Renal cortex interstitium (tissue), 11 donors: ENCODE results near the gene ELL. TPM values are rescaled to one million over a fixed set of nuclear protein-coding genes. Genes with fewer than 3 reads are reported as not detected.
A peak's percentile ranks its signal among the peaks of the same experiment; 100 is the strongest.

Experiments
- DNase-seq, 11 donors: peaks; one replicate each; pipeline ENCODE4 v3.0.0-alpha.2; 2013; ENCODE audit warnings: low read depth in 9 of 11, low spot score in 4 of 11; ENCODE audit errors: extremely low read depth in 1 of 11
- polyA plus RNA-seq, 3 donors: library from polyadenylated mRNA; unstranded; fragments of 120-200 nt; gene quantifications; one replicate each; pipeline ENCODE4 v1.2.1, GENCODE V29; 2013; ENCODE audit not compliant: insufficient read length in 3 of 3

ELL gene
- polyA plus RNA-seq, 3 donors = 8.4 to 13.3 (median 10.6) TPM

DNA sequence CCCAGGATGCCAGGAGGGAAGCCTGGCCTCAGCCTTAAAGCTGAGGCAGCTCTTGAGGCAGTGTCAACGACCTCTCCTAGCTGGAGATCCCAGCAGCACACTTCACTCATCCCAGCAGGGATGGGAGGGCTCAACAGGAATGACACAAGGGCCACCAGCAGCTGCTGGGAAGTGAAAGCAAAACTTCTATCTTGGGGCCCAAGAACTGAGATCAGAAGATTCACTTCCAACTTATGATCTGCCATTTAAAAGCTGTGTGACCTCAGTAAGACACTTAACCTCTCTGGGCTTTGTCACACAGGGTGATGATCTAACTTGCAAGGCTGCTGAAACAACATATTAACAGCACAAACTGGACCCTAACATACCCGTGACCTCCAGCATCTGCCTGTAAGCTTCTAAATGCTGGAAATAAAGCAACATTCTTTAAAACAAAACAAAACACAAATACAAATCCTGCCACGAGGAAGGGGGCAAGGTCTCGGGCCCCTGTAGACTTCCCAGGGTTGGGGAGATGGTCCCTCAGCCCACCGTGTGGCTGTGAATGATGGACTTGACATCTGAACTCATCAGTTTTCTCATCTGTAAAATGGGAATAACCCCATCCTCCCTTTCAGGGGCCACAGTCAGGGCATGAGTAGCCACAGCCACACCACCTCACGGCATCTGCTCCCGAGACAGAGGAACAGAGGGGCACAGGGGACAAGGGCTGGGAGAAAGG is 22.7 kb downstream of the ELL start:
- DNase-seq = no peak

DNA sequence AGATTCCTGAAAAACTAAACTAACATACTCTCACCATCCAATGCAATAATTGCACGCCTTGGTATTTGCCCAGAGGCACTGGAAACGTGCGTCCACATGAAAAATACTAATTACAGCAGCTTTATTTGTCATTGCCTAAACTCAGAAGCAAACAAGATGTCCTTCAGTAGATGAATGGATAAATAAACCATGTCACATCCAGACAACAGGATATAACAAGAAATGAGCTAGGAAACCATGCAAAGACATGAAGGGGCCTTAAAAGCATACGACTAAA is 25.0 kb downstream of the ELL start:
- no peak for DNase-seq

DNA sequence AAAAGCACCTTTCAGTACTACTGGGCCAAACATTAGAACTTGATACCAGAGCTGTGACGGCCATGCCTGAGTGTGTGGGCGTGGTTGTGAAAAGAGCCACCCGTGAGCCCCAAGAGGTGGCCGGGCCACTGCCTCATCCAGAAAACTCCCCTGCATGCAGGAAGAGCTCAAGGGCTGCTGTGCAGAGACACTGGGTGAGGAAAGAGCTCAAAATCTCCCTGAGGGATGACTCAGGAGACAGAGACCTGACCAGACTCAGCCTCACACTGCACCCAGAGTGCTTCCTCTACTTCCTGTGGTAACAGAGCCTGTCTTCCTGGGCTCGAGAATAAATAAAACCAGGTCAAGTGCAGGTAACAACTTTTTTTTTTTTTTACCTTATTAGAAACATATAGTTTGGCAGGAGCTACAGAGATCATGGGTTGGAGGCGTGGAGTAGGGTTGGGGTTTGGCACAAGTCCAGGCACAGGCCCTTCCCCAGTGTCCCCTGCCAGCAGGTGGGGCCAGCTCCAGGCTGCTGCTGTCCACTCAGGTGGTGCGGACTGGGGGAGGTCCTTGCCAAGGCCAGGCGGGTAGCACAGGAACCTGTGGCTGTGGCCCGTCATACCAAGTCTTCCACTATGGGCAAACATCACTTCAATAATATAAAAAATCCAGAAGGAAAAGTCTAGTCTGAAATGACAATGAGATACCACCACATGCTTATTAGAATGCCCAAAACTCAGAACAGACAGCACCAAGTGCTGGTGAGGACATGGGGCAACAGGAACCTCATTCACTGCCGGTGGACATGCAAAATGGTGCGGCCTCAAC is 25.5 kb downstream of the ELL start:
- no peak for DNase-seq

DNA sequence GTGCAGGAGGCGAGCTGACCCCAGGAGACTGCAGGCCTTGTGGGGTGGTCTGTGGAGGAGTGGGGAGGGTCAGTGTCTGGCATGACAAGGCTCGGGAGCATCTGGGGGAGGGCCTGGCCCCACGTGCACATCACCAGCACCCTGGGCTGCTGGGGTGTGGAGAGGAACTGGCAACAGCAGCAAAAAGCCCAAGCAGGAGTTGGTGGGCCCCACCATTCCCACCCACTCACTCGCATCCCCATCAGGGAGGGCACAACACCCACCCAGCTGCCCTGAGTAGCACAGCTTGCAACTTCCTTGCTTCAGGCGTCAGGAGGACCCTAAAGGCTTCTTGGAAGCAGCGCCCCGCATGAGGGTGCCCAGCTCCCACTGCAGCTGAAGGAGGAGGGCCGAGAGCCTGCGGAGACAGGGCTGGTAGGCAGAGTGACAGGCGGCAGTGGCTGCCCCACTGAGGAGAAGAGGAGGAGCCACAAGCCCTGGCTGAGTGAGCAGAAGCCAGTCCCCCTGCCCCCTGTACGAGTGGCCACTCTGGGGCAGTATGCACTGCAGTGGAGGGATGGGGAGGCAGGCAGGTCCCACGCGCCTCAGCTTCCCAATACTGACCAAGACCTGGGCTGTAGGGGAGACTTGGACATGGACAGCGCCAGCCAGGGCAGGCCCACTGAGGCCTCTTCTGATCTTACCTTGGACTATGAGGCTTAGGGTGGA is 26.5 kb downstream of the ELL start:
- DNase-seq = no peak

DNA sequence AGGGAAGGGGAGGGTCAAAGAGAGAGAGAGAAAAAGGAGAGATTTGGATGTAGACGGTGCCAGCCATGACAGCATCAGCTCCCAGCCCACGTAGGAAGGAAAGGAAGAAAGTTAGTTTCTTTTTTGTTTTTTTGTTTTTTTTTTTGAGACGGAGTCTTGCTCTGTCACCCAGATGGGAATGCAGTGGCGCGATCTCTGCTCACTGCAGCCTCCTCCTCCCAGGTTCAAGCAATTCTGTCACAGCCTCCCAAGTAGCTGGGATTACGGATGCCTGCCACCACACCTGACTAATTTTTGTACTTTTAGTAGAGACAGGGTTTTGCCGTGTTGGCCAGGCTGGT is 27.6 kb downstream of the ELL start:
- DNase-seq = no peak

DNA sequence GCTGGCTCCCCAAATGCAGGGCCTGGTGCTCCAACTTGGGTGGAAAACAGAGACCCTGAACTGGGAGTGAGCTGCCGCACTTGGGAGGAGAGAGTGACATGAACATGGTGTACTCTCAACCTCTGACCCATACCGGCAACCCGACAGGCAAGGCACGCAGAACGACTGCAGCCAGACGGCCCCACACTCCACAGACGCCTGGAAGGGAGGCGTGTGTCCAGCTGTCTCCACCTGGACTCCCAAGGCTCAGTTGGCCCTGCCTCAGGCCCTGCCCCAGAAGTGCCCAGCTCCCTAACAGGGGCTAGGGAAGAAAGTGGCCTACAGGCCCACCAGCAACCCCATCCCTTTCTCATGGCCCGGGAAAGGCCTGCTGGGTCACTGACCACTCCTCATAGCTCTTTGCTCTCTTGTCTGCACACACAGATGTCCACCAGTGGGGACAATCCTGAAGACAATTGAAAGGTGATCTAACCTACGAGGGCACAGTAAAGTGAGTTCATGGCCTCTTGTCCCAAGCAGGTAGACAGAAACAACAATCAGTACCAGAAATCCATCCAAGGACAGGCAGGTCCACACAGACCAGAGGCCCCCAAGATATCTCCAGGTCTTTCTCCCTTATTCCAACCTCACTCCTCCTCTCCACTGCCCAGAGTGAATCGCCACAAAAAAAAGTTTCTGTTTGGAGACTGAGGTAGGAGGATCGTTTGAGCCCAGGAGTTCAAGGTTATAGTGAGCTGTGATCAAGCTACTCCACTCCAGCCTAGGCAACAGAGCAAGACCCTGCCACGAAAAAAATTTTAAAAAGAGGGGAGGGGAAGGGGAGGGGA is 28.2 kb downstream of the ELL start:
- DNase-seq = no peak

DNA sequence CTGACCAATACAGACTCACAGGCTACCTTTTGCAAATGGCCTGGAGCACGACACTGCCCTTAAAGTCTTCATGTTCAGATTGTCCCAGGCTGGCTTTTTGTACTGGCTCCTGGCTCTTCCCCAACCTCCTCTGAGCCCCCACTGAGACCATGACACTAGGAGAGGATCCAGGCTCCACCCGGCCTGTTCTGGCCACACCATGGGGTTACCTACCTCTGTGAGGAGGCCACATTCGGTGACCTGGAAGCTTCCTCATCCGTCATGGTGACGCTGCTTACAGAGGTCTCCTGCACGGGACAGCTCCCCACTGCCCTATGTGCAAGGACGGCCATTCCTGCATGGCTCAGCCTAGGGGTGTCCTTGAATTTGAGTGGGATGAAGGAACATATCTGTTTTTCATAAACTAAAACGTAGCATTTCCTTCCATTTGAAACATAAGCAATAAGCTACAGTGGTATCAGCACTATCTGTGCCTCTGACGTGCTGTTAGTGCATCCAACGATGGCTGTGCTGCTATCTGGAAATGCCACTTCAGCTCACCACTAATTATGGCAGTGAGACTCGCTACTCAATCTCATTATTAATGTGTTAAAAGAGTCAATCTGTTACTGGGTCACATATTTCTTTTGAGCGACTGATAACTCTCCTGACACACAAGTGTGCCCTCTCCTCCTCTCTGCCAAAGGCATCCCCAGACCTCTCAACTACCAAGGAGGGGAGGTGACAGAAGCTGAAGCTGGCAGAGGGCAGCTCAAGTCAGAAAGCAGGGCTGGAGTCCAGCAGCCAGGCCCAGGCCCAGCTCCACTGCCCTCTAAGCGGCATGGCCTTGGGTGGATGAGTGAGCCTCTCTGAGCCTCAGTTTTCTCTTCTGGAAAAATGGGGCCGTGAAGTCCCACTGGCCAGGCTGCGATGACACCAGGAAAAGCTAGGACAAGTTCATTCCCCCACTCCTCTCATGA is 29.6 kb downstream of the ELL start:
- DNase-seq = no peak

DNA sequence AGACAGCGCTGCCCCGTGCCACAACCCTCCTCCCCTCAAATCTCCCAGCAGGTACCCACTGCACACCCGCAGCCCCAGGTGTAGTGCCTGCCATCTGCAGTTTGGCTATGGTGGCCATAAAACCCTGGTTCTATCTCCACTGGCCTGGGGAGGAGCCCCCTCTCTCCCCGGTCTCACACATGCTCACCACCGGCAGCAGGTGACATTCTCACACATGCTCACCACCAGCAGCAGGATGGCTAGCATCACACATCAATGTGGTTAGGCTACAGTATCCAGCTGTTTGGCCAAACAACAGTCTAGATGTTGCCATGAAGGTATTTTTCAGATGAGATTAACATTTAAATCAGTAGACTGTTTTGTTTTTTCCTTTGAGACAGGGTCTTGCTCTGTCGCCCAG is 31.1 kb downstream of the ELL start:
- DNase-seq = no peak

DNA sequence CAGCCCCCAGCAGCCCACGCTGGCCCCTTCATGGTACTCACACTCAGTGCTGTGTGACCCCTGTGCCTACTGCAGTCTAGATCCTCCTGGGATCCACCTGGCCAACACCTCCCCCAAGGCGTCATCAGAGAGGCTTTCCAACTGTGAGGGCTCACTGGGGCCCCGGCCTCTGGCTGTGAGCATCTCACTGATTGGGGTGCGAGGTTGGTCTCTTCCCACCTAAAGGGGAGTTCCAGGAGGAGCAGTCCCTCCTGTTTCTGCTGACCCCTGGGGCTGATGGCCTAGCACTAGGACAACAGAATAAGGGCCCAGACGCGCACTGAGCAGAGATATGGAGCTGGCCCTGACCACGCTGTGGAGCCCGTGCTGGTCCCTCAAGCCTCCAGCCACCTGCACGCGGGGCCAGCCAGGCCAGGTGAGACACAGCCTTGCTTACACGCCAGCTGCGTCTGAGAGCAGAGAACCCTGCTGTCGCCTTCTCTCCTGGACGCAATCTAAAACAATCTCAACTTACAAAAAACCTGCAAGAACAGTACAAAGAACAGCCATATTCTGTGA is 32.2 kb downstream of the ELL start:
- no peak for DNase-seq

DNA sequence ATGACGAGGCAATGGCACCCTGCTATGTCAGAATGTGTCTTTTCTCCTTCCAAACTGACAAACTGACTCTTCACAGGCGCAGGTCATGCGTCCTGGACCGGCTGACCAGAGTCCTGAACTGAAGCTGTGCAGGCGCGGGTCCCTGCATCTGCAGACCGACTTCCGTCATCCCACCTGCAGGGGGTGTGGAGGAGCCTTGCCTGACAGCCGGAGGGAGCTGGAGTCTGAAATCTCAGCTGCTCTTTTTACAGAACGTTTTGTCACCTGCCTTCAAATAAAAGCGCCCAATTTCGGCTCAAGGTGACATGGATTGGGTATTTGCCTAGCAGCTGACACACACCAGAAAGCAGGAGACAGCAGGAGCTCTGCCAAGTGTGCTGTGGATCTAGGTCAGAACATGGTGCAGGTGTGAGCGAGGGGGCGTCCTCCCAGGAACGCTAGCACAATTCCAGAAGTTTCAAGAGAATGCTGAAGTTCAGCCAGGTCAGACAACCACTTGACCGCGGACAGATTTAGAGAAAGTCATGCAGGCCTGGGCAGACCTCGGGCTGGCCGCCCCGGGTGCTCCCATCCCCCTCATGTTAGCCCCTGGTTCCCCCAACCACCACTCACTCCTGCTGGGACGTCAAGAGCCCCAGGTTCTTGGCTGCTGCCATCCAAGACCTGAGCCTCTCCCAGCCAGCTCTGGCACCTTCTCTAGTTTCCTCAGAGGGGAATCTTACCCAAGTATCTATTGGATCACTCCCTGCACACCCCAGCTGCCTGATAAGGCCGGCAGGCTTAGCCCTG is 32.8 kb downstream of the ELL start:
- DNase-seq = peak in 1 of 11 donors; percentile 30

DNA sequence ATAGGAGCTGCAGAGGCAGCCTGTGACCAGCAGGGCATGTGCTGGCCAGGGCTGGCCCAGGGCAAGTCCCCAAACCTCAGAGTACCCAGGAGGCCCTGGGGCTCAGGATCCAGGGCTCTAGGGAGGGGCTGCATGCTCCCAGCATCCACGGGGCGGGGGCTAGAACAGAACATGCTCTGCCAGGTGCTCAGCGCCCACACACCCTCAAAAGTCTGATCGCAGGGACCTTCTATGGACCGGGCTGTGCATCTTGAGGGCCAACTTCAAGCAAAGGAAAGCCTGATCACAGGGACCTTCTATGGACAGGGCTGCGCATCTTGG is 33.5 kb downstream of the ELL start:
- no peak for DNase-seq

DNA sequence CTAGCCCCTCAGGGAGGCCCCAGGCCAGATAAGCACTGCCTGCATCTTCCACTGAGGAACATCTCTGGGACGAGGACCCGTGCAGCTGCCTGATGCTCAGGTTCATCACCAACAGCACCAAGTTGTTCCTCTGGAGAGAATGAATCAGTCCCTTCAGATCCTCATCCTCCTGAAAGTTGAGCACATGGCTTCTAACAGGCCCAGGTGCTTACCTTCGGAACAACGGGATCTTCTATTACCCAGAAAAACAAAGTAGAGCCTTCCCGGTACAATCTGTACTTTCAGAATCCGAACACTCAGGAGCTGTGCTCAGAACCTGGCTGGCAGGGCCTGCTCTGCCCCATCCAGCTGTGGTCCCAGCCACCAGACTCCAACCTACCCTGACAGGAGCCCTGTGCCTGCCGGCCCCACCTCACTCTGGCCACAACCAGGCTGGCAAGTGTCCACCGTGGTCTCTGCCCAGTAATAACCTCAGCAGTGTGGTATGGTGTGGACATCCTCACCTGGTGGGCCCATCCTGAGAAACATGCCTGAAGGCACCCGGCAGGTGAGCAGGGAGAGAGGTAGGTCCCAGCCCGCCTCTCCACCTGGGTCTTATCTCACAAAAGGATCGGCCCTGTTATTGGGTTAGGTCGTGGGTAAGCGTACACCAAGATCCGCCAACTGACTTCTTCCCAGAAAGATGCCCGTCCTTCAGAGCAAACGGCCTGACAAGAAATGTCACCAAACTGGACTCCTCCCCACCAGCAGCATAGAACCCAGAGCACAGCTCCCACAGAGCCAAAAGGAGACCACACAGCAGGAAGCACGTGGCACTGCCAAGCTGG is 34.1 kb downstream of the ELL start:
- no peak for DNase-seq

DNA sequence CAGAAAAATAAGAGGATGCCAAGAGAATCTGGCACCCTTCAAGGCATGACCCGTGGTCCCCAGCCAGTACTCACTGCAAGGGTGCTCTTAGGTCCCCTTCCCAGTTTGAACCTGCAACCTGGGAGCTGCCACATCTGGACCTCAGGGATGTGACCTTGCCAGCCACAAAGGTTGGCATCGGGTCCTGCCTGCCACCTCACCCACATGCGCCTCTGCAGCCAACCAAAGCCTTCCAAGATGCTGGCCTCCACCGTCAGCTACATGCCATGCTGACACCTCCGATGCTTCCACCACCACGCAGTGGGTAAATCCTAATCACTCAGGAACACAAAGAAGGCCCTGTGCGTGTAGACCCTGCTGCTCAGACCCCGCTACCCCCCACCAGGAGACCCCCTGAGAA is 35.1 kb downstream of the ELL start:
- DNase-seq = no peak

DNA sequence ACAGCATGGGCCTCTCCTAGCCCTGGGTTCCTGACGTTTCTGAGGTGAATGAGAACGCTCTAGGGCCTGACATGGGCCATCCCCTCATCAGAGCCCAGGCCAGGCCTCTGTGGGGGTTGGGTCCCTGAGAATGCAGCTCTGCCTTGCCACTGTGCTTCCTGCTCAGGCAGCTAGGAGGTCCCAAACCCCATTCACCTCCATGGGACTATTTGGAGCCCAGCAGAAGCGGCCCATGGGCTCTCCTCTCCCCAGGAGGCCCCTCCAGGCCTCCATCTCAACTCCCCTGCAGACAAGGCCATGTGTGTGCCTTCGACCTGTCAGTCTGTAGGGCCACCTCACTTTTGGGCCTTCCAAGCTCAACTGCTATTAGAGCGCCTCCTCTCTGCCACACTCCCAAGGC is 36.9 kb downstream of the ELL start:
- no peak for DNase-seq

DNA sequence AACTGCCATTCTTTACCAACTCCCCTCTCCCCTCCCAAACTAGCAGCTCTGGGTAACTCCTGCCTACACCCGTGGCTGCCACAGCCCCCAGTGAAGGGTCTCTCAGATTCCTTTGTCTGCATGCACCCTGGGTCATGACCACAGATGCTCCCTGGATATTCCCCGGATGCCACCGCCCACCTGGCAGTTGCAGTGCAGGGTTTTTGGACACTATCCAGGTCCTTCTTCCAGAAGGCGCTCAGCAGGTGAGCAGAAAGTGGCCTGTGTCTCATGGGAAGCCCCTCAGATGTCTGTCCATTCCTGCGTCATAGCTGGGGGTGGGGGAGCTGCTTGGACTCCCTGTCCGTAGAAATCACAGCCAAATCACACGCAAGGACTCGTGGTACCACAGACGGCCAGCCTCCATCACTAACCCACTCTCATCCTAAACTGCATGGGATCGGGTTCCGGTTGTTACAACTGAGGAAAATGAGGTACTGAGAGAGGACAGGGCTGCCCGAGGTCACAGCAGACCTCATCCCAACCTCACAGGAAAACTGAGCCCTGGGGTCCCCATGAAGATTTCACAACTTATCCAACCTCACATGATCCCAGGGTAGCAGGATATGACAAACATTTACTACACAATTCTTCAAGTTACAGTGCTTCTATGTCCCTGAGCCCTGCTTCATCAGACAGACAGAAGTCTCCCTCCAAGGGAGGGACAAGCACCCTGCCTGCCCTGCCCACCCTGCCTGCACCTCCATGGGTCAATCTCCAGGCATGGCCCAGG is 38.6 kb downstream of the ELL start:
- no peak for DNase-seq
